Measurements from ENCODE around the gene CLK3. TPM values are rescaled to one million over a fixed set of nuclear protein-coding genes. Genes with fewer than 3 reads are reported as not detected.
A peak's percentile ranks its signal among the peaks of the same experiment; 100 is the strongest.

CLK3 gene
- polyA plus RNA-seq, 1 experiment, result 34.9 TPM

DNA sequence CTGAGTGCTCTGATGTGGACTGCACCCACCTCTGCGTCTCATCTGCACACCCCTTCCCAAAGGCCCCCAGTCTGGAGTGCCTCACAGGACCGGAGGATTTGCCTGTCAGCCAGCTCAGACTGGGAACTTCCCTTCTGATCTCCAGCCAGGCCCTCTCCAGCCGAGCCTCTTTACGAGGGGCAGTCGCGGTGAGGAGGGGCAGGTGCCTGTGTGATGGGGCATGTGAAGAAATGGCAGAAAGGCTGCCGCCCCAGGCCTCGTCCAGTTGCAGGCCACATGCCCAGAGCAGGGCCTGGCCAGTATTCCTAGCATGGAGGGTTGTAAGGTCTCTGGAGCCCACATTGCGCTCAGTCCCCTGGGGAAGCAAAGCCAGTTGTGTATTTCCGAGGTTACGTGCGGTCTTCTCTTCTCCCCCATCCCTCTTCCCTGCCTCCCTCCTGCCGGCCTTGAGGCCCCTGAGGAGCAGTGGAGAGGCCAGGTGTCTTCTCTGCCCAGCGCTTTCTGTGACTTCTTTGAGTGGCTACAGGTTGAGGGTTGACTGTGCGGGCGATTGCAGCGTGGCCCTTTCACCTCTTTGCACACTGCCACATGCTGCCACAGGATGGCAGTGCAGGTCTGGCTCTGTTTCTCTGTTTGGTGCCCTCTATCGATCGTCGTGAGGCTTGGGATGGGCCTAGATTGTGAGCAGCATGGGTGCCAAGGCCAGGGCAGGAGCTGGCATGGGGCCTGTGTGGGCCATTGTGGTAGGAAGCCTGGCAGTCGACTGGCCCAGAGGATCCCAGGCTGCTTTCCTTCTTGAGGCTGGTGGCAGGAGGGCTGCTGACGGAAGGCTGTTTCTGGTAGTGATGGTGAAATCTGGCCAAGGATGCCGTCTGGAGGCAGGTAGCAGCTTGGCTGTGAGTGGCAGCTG, 5.3 kb downstream of the CLK3 start:
- TF ChIP-seq, protein P1, sequence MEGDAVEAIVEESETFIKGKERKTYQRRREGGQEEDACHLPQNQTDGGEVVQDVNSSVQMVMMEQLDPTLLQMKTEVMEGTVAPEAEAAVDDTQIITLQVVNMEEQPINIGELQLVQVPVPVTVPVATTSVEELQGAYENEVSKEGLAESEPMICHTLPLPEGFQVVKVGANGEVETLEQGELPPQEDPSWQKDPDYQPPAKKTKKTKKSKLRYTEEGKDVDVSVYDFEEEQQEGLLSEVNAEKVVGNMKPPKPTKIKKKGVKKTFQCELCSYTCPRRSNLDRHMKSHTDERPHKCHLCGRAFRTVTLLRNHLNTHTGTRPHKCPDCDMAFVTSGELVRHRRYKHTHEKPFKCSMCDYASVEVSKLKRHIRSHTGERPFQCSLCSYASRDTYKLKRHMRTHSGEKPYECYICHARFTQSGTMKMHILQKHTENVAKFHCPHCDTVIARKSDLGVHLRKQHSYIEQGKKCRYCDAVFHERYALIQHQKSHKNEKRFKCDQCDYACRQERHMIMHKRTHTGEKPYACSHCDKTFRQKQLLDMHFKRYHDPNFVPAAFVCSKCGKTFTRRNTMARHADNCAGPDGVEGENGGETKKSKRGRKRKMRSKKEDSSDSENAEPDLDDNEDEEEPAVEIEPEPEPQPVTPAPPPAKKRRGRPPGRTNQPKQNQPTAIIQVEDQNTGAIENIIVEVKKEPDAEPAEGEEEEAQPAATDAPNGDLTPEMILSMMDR (IDR thresholded peaks at IDR 0.05; ENCODE audit: low read depth, low read length), result peak; percentile 93
- ChIA-PET CTCF (interaction anchor here (0.5 to 2.0 kb wide), 12 partner anchors 9 to 247 kb away, joined by 3 to 18 read pairs (median 4); no protein-coding TSS in a partner anchor), POLR2A (no interaction called here)
- Histone ChIP-seq H3K9me3 (ENCODE audit: control insufficient read depth, insufficient read depth, low read length) (peaks cover 5% of the 10 kb centered on the region; the same call in 1 of the 2 replicates), H3K27ac (ENCODE audit: low read depth, low read length) (no peak overlapping the region), H3K27me3 (ENCODE audit: control insufficient read depth, insufficient read depth, low read length) (no peaks in the 10 kb centered on the region), H3K4me3 (ENCODE audit: low read depth, low read length) (no peak overlapping the region)
- no peak for DNase-seq (ENCODE audit: low read depth, low spot score)

GRCh38 chr15:74621546-74621920, 5.9 kb downstream of the CLK3 start:
- Histone ChIP-seq H3K9me3 (ENCODE audit: control insufficient read depth, insufficient read depth, low read length) (no peaks in the 10 kb centered on the region), H3K27ac (ENCODE audit: low read depth, low read length) (no peak overlapping the region), H3K4me3 (ENCODE audit: low read depth, low read length) (no peak overlapping the region), H3K27me3 (ENCODE audit: control insufficient read depth, insufficient read depth, low read length) (no peaks in the 10 kb centered on the region)
- CTCF ChIA-PET, result interaction anchor here (0.5 to 2.0 kb wide), 12 partner anchors 9 to 248 kb away, joined by 3 to 18 read pairs (median 4); no protein-coding TSS in a partner anchor
- no peak for DNase-seq (ENCODE audit: low read depth, low spot score)
- POLR2A ChIA-PET, result no interaction called here
- TF ChIP-seq, protein P1 (IDR thresholded peaks at IDR 0.05; ENCODE audit: low read depth, low read length), result no peak

- no peaks in the 10 kb centered on the region for H3K27me3 ChIP-seq (ENCODE audit: control insufficient read depth, insufficient read depth, low read length)
- H3K4me3 ChIP-seq (ENCODE audit: low read depth, low read length), result no peak overlapping the region
- TF ChIP-seq, protein P1 (IDR thresholded peaks at IDR 0.05; ENCODE audit: low read depth, low read length), result no peak
- DNase-seq (ENCODE audit: low read depth, low spot score), result no peak
- no peak overlapping the region for H3K27ac ChIP-seq (ENCODE audit: low read depth, low read length)
- no peaks in the 10 kb centered on the region for H3K9me3 ChIP-seq (ENCODE audit: control insufficient read depth, insufficient read depth, low read length)
- POLR2A ChIA-PET, result no interaction called here
- CTCF ChIA-PET, result interaction anchor here (0.8 to 2.0 kb wide), 6 partner anchors 9 to 247 kb away, joined by 3 to 18 read pairs (median 5); no protein-coding TSS in a partner anchor
These were observed 6.3 kb downstream of the CLK3 start for GRCh38 chr15:74621936-74622335.

- Histone ChIP-seq H3K27me3 (ENCODE audit: control insufficient read depth, insufficient read depth, low read length) (no peaks in the 10 kb centered on the region), H3K27ac (ENCODE audit: low read depth, low read length) (no peak overlapping the region), H3K4me3 (ENCODE audit: low read depth, low read length) (no peak overlapping the region), H3K9me3 (ENCODE audit: control insufficient read depth, insufficient read depth, low read length) (no peaks in the 10 kb centered on the region)
- TF ChIP-seq, protein P1 (IDR thresholded peaks at IDR 0.05; ENCODE audit: low read depth, low read length), result no peak
- ChIA-PET POLR2A (no interaction called here), CTCF (interaction anchor here (1.0 kb wide), 1 partner anchor 146 kb away, joined by 5 read pairs; no protein-coding TSS in a partner anchor)
- DNase-seq (ENCODE audit: low read depth, low spot score), result no peak
These were observed 7.1 kb downstream of the CLK3 start for GRCh38 chr15:74622758-74623157.

- TF ChIP-seq, protein P1 (IDR thresholded peaks at IDR 0.05; ENCODE audit: low read depth, low read length), result no peak
These were observed 8.5 kb downstream of the CLK3 start for GRCh38 chr15:74624020-74624602.

More at GRCh38 chr15:74624020-74624602, 8.5 kb downstream of the CLK3 start:
- H3K27ac ChIP-seq (ENCODE audit: low read depth, low read length), result no peak overlapping the region
- no peaks in the 10 kb centered on the region for H3K9me3 ChIP-seq (ENCODE audit: control insufficient read depth, insufficient read depth, low read length)
- DNase-seq (ENCODE audit: low read depth, low spot score), result no peak
- H3K4me3 ChIP-seq (ENCODE audit: low read depth, low read length), result no peak overlapping the region
- H3K27me3 ChIP-seq (ENCODE audit: control insufficient read depth, insufficient read depth, low read length), result no peaks in the 10 kb centered on the region
- CTCF ChIA-PET, result interaction anchor here (1.0 to 2.8 kb wide), 4 partner anchors 8 to 251 kb away, joined by 3 to 17 read pairs (median 6); no protein-coding TSS in a partner anchor
- POLR2A ChIA-PET, result no interaction called here

Data from AG04450 (cell line).